HG02763 (cell line): Measurements from ENCODE around the gene ZWILCH.

Source experiments
- ATAC-seq: cut with Tn5 transposase; IDR thresholded peaks from one replicate; pipeline ENCODE4 v1.9.1; 2021; ENCODE audit warnings: mild to moderate bottlenecking, moderate library complexity; ENCODE audit not compliant: unreplicated experiment

ZWILCH gene

DNA sequence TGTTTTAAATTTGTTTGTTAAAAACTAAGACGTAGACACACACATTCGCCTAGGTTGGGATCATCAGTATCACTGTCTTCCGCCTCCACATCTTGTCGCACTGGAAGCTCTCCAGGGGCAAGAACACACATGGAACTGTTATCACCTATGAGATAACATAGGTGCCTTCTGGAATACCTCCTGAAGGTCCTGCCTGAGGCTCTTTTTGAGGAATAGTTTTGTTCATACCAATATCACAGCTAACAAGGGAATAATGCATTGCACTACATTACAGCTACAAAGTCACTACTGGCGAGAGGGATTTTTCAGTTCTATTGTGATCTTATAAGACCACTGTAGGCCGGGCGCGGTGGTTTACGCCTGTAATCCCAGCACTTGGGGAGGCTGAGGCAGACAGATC, 29.9 kb downstream of the ZWILCH start:
- ATAC-seq, result no peak

DNA sequence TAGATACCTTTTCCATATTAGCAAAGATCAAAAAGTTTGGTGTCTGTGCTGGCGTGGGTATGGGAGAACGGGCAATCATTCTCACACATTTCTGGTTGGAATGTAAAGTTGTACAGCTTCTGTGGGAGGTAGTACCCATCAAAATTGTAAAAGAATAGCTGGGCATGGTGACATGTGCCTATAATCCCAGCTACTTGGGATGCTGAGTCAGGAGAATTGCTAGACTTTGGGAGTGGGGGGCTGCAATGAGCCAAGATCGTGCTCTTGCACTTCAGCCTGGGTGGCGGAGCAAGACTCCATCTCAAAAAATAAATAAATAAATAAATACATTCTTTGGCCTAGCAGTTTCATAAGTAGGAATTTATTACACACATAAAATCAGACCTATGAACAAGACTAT, 37.8 kb downstream of the ZWILCH start:
- no peak for ATAC-seq

DNA sequence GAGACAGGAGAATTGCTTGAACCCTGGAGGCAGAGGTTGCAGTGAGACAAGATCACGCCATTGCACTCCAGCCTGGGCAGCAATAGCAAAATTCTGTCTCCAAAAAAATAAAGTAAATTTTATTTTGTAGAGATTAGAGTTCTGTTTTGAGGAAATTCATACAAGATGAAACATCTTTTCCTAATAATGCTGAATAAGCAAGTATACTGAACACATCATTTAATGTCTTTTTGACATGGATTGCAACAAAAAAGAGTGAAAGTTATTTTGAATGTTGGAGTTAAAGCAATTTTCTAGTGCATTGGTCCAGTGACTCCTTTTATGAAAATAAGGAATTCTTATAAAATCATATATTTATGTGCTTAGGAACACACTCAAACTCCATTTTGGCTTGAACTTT, 40.1 kb downstream of the ZWILCH start:
- ATAC-seq, result no peak

DNA sequence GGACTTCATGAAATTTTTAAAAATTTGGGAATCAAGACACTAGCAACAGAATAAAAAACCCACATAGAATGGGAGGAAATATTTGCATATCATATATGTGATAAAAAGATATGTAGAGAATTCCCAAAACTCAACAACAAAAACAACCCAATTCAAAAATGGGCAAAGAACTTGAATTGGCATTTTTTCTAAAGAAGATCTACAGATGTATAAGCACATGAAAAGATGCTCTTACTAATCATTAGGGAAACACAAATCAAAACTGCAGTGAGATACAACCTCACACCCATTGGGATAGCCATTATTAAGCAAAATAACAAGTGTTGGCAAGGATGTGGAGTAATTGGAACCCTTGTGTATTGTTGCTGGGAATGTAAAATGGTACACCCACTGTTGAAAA, 50.6 kb downstream of the ZWILCH start:
- no peak for ATAC-seq

DNA sequence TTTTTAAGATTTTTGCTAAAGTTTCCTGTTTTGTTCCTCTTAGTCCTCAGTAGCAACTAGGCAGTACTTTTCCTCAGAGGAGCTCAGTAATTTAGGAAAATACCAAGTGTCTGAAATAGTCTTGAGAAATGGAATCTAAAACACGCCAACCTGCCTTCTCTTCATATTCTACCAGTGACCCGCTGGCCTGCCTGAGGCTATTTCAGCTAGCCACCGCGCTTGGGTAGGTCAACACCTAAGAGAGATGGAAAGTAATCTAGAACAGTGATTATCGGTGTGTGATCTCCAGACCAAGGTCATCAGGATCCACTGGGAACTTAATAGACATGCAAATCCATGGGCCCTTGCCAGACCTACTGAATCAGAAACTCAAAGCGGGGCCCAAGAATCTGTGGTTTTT, 53.1 kb downstream of the ZWILCH start:
- ATAC-seq, result no peak

DNA sequence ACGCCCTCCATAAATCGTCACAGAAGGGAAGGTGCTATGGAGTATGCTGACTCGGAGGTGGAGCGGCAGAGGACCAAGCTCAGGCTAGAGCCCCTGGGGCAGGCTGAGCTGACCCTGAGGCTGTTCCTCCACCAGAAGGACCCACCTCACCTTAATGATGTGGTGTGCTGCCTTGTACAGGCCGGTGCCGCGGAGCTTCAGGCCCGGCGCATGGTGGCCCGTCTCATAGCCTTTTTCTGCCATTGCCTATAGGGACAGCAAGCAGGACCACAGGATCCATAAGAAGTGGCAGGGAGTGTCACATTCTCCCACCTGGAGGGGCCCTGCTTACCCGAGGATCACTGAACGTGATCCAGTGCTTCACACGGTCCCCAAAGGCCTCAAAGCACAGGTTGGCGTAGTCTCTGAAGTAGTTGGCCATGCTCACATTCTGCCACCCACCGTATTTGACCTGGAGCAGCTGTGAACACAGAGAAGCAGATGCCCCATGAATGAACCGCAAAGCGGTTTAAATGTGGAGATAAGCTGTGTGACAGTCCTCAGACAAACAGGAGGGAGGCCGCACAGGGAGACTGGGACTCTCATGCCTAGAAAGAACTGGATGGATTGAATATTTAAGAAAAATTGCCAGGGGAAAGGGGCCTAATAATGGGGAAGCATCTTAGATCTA, 55.9 kb downstream of the ZWILCH start:
- ATAC-seq, result no peak

DNA sequence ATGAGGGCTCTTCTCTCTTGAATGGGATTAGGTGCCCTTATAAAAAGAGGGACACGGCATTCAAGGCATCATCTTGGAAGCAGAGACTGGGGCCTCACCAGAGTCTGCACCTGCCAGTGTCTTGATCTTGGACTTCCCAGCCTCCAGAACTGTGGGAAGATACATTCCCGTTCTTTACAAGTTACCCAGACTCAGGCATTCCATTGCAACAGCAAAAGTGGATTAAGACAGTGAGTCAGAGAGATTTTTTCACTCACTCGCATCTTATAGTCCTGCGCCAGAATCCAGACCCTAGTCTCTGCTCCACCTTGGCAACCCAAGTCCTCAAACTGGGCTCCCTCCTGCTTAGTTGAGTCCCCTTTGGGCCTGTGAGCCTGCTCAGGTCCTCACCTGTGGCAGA, 58.0 kb downstream of the ZWILCH start:
- ATAC-seq, result no peak

DNA sequence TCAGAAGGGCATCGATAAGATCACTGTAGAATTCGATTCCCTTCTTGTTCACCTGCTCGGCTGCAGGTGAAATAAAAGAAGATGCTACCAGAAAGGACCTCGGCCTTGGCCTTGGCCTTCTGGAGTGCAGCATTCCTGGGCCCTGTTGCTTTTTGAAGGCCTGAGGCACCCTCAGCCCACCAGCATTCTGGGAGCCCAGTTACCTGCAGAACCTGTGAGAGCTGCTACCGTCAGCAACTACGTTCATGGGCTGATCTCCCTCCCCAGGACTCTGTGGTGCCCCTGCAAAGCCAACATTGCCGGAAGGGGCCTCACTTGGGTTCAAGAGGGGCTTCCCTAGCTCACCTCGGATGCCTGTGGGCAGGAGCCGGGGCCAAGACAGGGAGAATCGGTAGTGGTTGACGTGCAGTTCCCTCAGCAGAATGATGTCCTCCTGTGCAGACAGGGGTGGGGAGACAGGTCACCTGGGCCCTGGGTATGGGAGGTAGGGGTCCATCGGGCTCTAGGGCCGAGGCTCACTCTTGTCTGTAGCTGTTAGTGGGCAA, 58.5 kb downstream of the ZWILCH start:
- no peak for ATAC-seq

DNA sequence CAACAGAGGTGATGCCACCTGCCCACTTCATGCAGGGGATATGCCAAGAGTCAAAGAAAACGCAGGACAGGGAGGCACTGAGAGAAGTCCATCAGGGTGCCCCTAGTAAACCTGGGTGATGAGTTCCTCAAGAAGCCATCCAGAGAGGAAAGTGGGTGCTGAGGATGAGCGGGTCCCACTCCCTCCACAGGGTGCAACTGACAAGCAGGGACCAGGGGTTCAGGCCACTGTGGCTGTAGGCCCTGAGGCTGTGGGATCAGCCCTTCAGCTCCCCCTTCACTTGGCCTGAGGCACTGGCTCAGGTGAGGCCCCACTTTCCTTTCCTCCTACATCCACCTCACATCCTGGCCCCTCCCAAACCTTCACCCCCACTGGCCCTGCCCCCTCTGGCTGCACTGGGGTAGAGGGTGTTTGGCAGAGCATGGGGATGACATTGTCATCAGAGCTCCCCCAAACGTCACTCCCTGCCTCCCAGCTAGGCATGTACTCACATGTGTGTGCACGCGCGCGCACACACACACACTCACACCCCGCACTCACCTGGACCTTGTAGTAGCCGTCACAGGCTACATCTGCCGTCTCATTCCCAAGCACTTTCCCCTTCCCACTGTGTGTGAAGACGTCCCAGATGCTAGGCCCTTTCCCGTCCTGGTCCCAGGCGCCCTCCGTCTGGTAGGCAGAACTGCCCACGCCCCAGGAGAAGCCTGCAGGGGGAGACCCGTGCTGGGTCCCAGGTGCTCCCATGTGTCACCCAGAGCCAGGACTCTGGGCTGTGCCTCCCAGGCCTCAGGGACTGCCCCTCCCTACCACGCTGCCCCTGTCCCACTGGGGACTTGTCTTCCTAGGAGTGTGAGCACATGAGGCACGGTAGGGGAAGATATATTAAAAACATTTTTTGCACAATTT, 59.3 kb downstream of the ZWILCH start:
- ATAC-seq, result no peak

DNA sequence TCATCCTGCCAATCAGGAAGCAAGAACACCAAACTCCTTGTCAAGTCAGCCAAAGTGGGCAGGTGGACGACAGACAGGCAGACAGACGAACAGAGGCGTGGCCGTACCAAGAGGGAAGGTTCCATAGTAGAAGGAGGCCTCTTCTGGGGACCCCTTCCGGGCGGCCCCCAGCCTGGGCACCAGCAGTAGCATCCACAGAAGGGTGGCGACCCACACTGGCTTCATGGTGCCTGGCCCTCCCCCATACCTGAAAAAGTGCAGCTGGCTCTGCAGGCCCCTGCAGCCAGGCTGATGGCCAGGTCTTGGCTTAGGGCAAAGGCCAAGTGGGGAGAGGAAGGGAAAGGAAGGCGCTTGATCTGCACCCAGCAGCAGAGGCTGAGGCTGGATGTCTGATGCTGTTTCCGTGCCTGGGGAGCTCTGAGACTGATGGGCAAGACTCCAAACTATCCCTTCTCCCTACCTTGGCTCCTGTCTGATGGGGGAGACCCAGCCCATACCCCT, 60.1 kb downstream of the ZWILCH start:
- no peak for ATAC-seq

DNA sequence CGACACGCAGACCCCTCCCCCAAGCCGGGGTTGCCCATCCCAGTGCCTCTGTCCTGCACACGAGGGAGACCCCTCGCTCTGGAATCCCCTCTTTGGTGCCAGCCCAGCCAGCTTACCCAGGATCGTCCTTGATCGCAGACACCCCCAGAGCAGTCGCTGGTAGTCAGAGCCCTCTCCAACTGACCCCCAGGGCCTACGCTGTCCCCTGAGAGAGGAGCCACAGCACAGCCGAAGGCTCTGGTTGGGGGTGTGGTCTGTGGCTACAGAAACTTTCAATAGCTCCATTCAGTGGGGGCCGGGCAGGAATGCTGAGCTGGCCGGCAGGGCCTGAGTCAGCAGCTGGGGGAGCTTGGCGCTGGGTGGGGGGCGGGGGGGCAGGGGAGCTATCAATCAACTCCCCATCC, 60.6 kb downstream of the ZWILCH start, which contains the start of gene LCTL:
TSS of gene LCTL (minus strand) at position 258 of the 404 bp plus-strand sequence. CDS start 633 bp downstream, outside the sequence.
- no peak for ATAC-seq

DNA sequence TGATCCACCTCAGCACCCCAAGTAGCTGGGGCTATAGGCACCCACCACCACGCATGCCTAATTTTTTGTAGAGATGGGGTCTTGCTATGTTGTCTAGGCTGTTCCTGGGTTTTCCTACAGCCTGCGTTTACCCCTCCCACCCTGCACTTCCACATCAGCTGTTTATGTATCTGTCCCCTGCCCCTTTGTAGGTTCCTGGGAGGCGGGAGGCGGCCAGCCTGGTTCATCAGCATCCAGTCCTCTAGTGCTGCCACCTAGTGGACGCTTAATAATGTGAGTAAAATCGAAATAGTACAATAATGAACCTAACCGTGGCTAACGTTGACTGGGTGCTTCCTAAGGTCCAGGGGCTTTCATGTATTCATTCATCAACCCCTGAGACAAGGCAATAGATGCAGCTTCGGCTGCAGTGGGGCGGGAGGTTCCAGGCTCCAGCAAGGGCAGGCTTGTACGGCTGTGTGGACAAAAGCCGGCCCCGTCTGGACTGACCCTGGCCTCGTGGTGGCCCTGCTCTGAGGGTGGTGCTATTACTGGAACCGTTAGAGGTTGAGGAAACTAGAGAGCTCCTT, 61.9 kb downstream of the ZWILCH start:
- no peak for ATAC-seq

DNA sequence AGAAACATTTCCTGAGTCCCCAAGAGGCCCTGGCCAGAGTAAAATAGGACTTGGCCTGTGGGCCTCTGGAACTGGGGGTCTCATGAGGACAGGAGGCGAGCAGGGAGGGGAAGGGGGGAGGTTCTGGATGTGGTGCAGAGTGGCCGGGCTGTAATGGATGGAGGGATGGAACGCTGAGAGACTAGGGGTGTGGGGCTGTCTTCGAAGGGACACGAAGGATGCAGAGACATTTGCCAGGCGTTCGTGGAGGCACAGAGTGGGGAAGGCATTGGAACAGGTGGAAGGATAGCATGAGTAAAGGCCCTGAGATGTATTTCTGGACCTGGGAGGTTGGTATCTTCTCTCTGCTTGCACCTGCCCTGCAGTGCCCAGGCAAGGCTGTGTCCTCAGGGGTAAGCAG, 62.8 kb downstream of the ZWILCH start:
- no peak for ATAC-seq

DNA sequence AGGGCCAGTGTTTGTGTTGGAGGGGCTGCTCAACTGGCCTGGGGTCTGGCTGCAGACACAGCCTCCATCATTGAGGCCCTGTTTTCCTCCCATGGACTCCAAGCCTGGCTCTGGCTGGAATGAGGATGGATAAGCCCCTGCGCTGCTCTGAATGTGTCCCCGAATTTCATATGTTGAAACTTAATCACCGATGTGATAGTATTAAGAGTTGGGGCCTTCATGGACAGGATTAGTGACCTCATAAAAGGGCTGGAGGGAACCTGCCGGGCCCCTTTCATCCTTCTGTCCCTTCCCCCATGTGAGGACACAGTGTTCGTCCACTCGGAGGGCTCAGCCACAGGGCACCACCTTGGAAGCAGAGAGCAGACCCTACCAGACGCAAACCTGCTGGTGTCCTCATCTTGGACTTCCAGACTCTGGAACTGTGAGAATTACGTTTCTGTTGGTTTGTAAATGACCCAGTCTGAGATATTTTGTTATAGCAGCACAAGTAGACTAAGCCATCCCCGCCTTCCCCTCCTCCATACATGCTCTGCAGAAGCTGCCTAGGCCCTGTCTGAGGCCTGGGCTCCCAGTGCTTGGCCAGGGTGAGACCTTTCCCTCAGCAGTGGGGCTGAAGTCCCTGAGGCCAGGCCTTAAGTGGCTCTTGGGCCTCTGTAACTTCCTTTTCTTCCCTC, 64.5 kb downstream of the ZWILCH start:
- ATAC-seq, result no peak

DNA sequence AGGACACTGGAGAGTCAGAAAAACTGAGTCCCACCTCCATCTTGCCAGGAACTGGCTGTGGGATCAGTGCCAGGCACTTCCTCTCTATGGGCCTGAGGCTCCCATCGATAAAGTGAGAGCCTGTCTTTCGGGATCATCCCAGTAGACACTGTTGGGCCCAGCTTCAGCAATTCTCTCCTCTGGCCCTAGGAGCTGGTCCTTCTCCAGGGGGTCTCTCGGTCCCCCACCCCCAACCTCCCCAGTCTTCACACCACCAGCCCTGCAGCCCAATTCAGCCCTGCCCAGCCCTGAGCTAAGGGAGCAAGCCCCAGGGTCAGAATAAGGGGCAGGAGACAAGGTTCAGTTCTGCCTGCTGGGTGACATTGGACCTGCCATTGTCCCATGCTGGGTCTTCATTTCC, 65.2 kb downstream of the ZWILCH start:
- no peak for ATAC-seq

DNA sequence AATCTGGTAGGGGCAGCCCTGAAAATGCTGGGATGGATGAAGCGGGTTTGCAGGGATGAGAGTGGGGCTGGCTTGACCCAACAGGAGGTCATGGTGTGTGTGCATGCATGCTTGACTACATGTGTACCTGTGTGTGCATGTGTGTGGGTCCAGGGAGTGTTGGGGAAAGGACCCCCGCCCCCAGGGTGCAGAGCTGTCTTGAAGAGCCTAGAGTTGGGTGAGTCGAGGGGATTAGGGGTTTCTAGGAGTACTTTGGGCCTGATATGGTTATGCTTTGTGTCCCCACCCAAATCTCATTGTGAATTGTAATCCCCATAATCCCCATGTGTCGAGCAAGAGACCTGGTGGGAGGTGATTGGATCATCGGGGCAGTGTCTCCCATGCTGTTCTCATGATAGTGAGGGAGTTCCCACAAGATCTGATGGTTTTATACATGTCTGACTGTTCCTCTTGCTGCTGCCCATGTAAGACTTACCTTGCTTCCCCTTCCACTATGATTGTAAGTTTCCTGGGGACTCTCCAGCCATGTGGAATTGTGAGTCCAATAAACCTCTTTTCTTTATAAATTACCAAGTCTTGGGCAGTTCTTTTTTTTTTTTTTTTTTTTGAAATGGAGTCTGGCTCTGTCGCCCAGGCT, 65.8 kb downstream of the ZWILCH start:
- ATAC-seq, result no peak

DNA sequence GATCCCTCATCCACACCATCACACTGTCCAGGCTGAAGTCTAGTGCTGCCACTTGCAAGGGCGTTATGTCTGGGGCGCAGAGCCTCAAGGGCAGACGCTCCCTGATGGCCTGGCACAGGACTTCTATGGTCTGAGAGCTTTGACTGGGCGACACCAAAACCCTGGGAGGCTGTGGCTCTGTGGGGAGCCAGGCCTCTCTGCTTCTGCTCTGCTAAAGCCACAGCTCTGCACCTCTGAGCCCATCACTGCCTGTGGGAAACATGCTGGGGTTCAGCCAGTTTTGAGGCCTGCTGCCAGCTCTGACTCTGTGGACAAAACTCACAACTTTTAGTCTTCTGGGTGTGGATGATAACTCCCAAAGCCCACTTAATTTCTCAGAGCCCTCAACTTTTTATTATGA, 67.0 kb downstream of the ZWILCH start:
- ATAC-seq, result no peak

DNA sequence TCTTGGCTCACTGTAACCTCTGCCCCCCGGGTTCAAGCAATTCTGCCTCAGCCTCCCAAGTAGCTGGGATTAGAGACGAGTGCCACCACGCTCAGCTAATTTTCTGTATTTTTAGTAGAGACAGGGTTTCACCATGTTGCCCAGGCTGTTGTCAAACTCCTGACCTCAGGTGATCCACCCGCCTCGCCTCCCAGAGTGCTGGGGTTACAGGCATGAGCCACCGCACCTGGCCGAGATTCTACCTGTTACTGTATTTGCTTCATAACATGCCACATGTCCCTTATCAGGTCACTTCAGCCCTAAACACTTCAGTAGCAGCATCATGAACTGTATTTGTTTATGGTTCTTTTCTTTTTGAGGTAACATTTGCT, 68.2 kb downstream of the ZWILCH start:
- no peak for ATAC-seq

DNA sequence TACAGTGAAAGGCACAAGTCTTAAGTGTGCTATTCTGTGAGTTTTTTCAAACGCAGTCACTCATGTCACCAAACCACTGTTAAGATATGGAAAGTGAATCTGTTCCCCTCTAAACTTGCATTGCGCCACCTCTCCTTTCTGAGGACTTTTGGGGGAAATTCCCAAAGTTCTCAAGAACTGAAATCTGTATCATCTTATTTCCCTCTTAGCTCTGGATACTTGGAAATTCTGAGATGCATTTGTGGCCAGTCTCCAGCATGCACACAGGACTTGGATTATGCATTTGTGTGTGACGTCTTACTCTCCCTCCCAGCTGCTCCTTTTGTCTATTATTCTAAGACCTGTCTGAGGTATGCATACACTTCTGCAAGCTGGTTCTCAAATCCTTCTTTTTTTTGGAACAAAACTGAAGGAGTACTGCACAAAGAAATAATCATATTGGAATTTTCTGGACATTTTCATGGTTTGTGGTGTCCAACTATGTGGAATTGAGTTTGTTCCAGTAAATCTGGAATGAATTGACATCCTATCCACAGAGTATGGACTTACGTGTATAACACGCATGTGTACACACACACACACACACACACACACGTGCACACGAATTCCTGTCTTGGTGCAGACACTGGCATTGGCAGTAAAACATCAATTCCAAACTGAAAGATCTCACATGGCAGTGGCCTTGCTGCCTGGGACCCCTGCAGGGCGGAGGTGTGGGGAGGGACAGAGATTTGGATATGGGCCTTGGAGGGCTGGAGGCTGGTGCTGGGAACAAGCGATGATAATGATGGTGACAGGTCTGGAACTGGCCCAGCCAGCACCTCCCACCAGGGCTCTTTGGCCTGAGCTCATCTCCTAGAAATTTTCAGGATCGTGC, 68.8 kb downstream of the ZWILCH start:
- no peak for ATAC-seq

DNA sequence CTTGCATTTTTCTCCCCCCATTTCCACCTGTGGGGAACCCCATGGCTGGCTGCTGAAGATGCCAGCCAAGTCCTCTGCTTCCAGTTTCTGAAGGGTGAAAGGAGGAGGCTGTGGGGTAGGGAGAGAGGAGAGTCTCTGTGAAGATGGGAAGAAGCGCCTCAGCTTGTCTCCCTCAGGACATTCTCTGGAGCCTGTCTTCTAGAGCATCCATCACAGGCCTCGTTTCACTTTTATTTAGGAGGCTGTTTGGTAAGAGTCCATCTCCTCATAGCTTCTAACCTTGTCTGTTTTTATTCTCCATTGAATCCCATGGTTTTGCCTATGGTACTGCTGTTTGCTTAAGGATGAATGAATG, 69.4 kb downstream of the ZWILCH start:
- ATAC-seq, result no peak
